Right hindlimb (tissue), 1 donor: ENCODE data around the gene MOGAT3.

Source experiments
- DNase-seq: peaks from one replicate; pipeline ENCODE4 v3.0.0-alpha.2; 2018

MOGAT3 gene

GRCh38 chr7:101170617-101171441 is 30.0 kb downstream of the MOGAT3 start:
- DNase-seq, result no peak

DNA sequence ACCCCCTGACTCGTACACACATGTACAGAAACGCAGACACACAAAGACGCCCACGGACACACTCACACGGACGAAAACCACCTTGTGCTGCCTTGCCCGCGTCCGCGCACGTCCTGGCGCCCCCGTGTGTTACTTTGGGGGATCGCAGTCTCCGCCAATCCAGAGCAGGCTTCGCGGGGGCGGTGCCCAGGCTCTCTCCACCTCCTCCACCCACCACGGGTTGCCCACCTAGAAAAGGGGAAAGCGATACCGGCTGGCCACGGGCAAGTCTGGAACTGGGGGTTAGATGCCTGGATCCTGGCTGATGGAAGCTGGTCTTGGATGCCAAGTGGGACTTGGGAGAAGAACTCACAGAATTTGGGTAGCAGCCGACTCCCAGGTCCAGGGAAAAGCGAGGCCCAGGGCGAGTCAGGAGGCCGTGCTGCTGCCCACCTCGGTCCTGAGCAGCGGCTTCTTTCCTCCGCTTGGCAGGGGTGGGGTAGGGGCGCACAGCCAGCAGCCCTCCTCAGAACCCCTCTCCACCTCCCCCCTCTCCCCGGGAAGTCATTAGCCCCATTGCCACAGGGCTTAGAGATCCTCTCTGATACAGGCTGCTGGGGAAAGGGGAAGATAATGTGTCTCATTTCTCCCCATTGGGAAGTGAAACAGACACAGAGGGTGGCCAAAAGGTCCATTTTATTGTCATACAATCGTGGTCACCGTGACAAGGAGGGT is 30.8 kb downstream of the MOGAT3 start:
- peak; percentile 70 for DNase-seq

DNA sequence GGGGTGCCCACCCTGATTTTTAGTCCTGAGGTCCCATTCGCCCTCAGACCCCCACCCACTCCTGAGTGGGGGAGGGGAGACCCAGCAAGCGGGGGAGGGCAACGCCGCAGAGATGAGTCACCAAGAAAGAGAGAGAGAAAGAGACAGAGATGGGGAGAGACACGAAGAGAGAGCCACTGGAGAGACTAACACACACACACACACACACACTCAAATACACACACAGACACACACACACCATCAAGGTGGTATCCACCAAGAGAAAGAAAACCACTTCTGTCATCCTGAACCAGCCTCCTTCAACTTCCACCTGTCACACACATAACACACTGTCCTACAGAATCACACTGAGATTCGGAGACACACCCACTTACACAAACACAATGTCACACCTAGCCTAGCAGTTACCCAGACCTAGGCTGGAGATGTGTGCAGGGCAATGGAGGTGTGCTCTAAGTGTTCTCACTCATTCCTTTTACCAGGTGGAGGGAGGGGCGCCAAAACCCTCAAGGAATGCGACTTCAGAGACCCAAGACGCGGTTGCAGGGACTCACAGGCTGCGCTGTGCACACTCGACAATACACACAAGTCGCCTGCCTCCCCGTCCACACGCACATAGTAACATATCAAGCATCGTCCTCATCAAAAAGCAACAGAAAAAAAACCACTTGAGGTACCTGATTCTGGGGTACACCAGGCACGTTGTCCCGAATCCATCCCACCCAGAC is 31.6 kb downstream of the MOGAT3 start:
- DNase-seq, result no peak

DNA sequence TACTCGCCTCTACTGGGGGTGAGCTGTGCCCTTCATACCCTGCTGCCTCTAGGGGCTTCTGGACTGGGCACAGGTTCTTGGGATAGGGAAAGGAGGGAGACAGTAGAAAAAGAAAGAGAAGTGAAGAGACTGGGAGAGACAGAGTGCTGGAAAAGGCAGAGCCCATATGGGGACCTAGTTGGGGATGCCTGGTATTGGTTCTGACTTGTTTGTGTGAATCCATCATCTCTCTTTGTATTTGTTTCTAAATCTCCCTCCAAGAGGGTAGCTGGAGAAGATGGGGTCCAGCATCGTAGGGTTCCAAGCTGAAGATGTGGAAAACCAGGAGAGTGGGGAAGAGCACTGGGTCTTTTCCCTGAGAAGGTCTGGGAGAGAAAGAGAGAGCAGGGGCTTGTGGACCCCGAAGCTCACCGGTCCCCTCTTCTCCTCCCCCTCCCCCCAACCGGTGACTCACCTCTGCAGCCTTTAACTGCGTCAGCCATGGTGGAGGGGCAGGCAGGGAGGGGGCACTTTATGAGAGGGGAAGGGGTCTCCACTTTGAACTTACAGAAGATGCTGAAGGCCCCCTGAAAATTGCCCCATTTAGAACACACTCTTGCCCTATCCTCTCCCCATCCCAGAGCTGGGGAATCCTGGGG is 32.3 kb downstream of the MOGAT3 start:
- DNase-seq, result no peak

GRCh38 chr7:101167645-101168411 is 33.0 kb downstream of the MOGAT3 start:
- no peak for DNase-seq

- DNase-seq, result no peak
These were observed 33.8 kb downstream of the MOGAT3 start for GRCh38 chr7:101166909-101167644.

DNA sequence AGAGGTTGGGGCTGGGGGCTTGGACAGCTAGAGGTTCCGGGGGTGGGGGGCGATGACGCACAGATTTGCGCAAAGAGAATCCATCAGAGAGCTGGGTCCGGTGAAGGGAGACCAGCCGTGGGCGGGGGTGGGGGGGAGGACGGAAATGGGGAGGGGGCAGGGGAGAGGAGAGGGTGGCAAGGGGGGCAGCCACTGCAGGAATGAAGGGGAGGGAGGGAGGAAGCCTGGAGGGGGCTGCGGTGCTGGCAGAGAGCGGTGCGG is 34.3 kb downstream of the MOGAT3 start:
- no peak for DNase-seq

GRCh38 chr7:101165958-101166647 is 34.7 kb downstream of the MOGAT3 start:
- DNase-seq, result no peak

GRCh38 chr7:101165075-101165957 is 35.5 kb downstream of the MOGAT3 start, which contains the start of gene VGF:
VGF (minus strand) TSS chr7:101165569; CDS start chr7:101164843, 726 bp downstream.
- peak; percentile 91 for DNase-seq

- DNase-seq, result peak; percentile 68
These were observed 36.6 kb downstream of the MOGAT3 start for GRCh38 chr7:101164071-101164840.

- no peak for DNase-seq
These were observed 37.4 kb downstream of the MOGAT3 start for GRCh38 chr7:101163279-101164070.

GRCh38 chr7:101162551-101163278 is 38.1 kb downstream of the MOGAT3 start:
- peak; percentile 56 for DNase-seq

- no peak for DNase-seq
These were observed 39.0 kb downstream of the MOGAT3 start for GRCh38 chr7:101161692-101162471.

- no peak for DNase-seq
These were observed 39.9 kb downstream of the MOGAT3 start for GRCh38 chr7:101160910-101161309.

DNA sequence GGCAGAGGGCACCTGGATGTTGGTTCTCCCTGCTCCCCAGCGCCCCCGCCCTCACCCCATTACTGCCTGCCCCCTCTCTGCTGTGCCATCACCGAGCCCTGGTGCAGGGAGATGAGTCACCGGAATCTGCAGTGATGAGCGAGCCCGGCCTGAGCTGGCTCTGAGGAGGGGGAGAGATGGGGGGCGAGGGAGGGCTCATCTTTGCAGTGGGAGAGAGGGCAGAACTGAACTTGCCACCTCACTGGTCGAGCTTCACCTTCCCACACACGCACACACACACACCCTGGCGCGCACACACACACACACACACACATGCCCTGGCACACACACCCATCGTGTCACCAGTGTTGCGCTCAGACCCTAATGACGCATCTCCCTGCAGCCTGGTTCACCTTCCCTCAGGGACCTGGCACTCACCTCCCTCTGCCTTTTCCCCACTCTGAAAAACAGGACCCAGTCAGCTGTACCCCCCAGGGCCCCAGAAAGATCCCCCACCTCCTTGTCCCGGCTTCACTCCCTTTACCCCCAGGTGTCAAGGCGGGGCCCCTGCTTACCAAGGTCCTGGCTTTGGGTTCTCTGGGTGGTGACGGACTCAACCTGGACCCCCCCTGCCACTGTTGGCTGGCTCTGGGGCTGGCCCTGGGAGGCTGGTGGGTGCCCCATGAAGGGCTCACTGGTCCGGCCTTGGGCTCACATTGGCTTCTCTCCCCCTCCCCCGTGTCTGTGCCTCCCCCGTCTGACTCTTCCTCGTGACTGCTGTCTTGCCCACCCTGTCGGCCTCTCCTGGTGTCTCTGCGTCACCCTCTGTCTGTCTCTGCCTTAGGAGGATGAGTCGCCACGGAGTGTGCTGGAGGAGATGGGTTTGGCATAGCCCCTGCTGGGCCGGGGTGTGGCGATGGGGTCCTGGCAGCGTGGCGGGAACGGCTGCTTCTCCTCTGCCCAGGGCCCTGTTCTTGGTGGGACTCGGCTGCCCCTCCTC is 40.9 kb downstream of the MOGAT3 start:
- no peak for DNase-seq
